Activated CD4-positive, alpha-beta T cell treated with anti-CD3 and anti-CD28 coated beads, Interleukin-2, amount 50 U/mL, for 4 hours (primary cell): Measurements from ENCODE around the gene ASB10.

Source experiments
- DNase-seq, 2 experiments: peaks; one replicate each; pipeline ENCODE4 v3.0.0-alpha.2; 2020

The ASB10 gene

GRCh38 chr7:151157645-151158329 is 29.3 kb downstream of the ASB10 start:
- DNase-seq = no peak

DNA sequence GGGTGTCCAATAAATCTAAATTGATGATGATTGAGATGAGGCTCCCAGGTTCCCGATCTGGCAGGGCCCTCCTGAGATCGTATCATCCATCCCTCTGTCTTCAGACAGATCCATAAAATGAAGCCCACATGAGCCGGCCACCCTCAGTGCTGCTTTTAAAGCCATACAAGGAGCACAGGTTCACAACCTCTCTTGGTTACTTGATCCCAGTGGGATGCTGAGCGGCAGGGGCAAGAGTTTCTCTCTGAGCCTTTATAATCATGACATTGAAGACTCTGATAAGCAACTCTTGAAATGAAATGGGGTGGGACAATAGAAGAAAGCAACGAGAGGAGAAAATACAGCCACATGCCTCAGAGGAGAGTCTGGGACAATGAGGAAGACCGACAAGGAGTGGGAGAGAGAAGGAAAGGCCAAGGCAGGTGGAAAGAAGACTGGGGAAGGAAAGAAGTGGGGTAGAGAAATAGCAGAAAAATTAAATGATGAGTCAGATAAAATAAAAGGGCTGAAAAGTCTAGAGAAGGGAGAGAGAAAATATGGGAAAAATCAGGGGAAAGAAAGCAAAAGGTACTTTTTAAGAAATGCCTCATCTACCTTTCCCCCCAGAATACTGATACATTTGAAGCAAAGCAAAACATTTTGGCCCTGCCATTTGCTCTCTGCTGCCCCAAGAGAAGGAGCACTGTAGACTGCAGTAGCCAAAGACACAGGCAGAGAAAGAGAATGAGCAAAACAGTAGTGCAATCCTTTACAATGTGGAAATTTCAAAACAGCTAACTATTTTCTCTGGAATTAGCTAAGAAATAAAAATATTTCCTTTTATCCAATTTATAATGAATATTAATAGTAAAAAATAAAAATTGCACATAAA is 34.2 kb downstream of the ASB10 start:
- DNase-seq = no peak

DNA sequence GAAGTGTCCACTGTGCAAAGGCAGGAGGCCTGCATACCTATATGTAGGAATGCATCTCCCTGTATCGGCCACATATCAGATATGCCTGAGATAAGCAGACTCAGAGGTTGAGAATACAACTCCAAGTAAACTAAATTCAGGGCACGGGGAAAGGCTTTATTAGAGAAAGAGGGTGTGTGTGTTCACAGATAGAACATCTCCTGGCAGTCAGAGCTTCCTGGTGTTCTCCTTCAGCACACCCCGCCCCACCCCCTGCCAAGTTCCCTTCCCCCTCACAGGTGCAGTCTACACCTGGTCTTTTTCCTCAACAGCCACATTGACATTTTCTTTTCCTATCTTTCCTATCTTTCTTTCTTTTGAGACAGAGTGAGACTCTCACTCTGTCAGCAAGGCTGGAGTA is 36.7 kb downstream of the ASB10 start:
- no peak for DNase-seq

DNA sequence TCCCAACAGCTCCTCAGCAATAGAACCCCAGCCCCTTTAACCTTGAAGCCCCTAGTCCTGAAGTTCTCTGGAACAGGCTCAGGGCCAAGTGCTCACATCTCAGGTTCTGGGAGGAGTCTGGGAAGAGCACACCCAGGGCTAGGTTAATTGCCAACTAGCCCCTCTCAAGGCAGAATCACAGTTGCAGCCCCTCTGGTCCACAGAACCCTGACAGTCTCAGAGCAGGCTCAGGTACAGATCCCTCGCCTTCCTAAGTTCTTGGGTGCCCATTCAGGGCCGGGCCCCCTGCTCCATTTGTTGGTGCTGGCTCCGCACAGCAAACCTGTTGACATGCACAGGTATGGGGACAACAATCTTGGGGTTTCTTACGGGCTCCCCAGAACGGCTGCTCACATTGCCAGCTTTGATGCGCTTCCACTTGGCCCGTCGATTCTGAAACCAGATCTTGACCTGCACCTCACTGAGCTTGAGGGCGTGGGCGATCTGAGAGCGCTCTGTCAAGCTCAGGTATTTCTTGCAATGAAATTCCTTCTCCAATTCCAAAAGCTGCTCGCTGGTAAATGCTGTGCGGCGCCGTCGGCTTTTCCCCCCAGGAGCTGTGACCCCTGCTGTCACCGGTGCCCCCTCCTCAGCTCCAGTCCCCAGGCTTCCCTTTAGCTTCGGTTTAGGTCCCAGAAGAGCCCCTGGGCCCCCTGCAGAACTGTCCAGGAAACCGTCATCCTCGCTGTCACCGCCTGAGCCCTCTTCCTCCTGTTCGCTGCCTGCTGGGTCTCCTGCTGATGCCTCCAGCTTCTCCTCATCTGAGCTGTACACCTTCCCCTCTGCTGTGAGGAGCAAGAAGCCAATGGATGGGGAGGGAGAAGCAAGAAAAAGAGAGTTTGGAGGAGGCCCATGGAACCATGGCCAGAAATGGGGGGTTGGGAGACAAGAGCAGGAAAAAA is 38.5 kb downstream of the ASB10 start:
- no peak for DNase-seq

DNA sequence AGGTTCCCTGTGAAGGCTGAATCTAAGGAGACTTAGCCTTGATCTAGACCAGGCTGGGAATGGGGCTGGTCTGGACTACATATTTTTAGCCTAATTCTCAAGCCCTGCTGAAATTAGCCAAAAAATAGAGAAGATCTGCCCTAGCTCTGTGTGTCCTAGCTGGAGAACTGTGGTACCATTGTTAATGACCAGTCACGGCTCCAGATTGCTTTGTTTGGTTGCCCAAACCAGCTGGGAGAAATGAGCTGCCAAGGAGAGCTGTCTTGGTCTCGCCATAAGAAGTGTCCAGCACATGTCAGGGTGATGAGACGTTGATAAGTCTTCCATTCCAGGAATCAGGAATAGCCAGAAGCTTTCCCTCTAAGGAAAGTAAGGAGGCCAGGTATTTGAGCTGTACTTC is 40.3 kb downstream of the ASB10 start:
- no peak for DNase-seq

DNA sequence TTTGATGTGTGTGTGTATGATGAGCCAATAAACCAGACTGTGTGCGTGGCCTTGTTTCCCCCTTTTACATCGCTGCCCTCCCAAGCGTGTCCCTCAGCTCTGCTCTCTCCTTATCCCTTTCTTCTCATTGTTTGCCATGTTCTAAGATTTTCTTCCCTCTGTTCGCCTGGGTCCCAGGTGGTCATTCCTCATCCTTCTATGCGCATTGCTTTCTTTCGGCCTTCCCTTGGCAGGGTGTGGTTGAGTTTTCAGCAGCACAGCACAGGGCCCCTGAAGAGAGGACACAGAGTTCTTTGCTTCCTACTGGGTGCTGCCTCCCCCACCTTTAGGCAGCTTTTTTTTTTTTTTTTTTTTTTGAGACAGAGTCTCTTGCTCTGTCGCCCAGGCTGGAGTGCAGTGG is 42.7 kb downstream of the ASB10 start:
- no peak for DNase-seq

DNA sequence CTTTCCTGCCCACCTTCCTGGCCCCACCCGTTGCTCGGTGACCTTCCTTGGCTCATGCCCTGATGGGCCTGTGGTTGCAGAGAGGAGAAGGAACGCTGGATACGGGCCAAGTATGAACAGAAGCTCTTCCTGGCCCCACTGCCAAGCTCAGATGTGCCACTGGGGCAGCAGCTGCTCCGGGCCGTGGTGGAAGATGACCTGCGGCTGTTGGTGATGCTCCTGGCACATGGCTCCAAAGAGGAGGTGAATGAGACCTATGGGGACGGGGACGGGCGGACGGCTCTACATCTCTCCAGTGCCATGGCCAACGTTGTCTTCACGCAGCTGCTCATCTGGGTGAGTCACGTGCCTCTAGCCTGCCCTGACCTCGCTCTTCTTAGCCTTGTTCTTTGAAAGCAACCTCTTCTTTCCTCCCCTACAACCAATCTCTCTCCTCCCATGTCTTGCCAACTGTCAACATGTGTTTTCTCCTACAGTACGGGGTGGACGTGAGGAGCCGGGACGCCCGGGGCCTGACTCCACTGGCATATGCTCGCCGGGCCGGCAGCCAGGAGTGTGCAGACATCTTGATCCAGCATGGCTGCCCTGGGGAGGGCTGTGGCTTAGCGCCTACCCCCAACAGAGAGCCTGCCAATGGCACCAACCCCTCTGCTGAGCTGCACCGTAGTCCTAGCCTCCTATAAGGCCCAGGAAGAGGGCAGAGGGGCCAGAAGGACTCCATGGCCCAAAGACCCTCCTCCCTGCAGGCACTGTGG is 43.6 kb downstream of the ASB10 start:
- DNase-seq = no peak

DNA sequence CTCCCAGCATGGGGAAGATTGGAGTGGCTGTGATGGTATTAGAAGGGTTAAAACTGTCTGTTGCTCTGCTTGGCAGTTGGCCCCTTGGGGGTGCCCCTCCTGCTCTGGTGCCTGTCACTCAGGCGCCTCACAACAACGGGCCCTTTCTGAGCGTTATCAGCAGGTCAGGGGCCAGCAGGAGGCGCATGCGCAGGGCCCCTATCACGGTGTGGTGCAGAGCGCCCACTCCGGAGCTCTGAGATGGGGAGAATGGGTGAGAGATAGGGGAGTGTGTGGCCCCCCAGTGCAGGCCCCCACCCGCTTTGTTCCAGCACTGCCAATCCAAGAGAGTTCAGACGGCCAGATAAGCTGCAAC is 44.4 kb downstream of the ASB10 start:
- no peak for DNase-seq

DNA sequence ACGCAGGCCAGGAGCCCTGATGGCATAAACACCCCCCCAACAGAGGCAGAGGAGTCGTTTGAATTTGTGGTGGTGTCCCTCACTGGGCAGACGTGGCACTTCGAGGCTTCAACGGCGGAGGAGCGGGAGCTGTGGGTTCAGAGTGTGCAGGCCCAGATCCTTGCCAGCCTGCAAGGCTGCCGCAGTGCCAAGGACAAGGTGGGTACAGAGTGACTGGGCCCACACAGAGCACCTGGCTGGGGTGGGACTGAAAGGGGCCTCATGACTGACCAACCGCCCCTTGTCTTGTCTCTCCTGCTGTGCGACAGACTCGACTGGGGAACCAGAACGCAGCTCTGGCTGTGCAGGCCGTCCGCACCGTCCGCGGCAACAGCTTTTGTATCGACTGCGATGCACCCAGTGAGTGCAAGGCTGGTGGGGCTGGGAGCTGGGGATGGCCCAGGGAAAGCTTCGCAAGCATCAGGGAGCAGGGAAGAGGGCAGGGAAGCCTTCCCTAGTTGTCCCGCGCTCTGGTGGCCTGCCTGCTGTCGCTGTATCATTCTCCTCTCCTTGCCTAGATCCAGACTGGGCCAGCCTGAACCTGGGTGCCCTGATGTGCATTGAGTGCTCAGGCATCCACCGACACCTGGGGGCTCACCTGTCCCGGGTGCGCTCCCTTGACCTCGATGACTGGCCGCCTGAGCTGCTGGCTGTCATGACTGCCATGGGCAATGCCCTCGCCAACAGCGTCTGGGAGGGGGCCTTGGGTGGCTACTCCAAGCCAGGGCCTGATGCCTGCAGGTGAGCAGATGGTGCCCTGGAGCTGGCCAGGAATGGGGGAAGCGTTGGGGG is 45.0 kb downstream of the ASB10 start:
- DNase-seq = no peak

- DNase-seq = no peak
Measured at GRCh38 chr7:151141311-151141854, 45.7 kb downstream of the ASB10 start.

DNA sequence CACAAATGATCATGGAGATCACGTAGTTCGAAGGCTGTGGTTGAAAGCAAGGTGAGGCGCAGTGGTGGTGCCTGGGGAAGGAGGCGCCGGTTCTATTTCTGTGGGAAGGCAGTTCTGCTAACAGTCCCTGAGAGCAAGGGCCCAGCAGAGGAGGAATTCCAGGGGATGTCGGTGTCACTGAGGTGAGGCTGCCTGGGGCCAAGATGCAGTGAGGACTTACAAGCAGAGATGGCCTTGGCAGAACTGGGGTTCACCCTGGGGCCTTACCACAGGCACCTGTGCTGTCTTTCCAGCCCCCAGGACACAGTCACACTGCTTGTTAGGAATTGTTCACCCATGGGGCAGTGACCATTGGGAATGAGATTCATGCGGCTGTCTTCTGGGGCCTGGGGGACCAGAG is 46.2 kb downstream of the ASB10 start:
- no peak for DNase-seq

DNA sequence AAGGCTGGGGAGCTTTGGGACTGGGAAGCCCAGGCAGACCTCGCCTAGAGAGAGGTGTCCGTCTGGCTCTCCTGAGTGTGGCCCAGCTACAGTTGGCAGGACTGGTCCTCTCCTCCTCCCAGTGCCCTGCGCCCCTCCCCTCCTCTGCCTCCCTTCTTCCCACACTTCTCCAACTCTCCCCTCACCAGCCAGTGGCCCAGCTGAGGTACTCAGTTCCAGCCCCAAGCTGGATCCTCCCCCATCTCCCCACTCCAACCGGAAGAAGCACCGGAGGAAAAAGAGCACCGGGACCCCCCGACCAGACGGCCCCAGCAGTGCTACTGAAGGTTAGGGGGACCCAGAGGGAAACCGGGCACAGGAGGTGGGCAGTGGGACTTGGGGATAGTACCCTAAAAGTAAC is 47.3 kb downstream of the ASB10 start:
- DNase-seq = no peak

DNA sequence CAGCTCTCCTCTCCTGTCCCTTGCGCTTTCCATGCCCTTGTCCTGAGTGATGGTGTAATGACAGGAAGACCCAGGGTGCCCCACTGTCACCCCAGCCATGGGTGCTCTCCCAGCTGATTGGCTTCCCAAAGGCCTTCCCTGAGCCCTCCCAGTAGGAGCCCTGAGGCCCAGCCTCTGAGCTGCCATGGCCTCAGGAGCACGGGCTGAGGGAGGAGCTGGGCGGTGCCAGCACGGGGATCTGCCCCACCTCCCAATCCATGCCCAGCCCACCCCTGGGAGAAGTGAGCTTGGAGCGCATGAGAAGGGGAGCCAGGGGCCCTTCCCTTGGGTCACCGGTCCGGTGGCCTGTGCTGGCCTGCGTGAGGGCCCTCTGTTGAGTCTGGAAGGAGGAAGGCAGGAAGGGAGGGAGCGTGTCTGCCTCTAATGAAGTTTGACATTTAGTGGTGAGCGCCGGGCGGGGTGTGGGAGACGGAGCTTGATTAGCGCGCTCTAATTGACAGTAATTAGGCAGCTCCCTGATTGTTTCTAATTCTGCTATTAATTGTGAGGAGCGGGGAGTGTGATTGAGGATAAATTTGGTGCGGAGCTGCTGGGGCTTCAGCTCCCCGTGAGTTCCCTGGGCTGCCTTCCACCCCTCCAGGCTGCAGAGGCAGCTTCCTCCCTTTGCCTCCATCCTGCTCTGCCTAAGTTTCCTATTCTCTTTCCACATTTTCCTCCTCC is 47.8 kb downstream of the ASB10 start:
- DNase-seq = no peak

GRCh38 chr7:151138153-151138851 is 48.7 kb downstream of the ASB10 start:
- no peak for DNase-seq

- no peak for DNase-seq
Measured at GRCh38 chr7:151137791-151138152, 49.3 kb downstream of the ASB10 start.

GRCh38 chr7:151137076-151137675 is 49.9 kb downstream of the ASB10 start:
- DNase-seq = no peak

DNA sequence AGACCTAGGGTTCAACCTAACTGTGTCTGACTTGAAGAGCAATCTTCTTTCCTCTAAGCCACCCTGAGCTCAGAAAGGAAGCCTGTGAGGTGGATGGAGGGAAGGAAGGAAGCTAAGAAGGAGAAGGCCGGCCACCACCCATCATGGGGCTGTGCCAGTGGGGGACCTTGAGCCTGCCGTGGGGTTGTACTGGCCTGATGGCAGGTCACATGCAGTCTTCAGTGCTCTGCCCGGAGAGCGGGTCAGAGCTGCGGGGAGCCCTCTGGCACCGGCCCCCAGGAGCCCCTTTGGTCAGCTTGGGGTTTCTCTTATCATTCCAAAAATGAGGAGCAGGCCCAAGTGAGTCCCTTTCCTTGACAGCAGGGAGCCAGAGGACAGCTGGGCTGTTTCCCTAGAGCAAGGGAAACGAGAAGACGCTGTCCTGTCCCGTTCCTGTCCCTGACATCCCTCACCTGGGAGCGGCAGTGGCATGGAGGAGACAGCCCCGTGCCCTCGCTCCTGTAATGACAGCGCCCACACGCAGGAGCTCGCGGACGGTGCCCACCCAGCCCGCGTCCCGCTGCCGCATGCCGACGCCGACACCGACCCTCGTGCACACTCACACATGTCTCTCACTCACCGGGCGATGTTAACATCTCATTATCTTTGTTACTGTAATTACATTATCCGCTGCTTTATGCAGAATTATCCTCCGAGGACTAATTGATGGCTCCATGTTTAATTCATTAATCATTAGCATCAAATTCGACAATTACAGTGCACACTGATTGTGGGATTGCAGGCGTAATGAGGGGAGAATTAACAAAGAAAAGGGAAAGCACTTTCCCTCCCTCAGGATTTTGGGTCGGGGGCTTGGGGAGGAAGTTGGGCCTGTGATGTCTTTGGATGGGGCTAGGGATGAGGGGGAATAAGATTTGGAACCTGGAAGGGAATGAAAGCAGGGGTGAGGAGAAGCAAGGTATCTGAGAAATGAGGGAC is 50.9 kb downstream of the ASB10 start:
- no peak for DNase-seq

DNA sequence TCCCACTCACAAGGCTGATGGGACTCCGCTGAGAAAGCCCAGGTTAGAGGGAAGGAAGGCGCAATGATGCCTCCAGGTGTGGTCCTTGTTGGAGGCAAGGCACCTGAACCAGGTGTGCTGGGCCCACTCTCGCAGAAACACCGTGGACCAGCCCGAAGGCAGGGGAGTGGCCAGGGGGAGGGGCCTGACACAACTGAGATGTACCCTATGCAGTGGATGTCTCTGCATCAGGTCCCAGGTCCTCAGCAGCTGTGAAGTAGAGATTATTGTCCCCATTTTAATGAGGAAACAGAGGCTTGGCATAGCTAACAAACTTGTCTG is 51.6 kb downstream of the ASB10 start:
- no peak for DNase-seq
